SU-DHL-6 (cell line): ENCODE results near the gene WTAP.
"Not testable (repeated sequence)": the region's sequence is repeated elsewhere in the genome, so short reads cannot be mapped to it uniquely, and the experiment has no call there.

Source experiments
- EZH2phosphoT487 ChIP-seq: fragments of 200-600 bp; sonication (generic), shearing (Covaris generic); conservative IDR thresholded peaks from 2 replicates; pipeline ENCODE4 v1.6.1; 2018; ENCODE audit warnings: mild to moderate bottlenecking, antibody characterized with exemption, low read length, moderate library complexity, mixed read lengths
- TF ChIP-seq, protein P1 (sequence below): fragments of 200-600 bp; sonication (generic); IDR thresholded peaks from one replicate; pipeline ENCODE4 v1.5.1; 2017; ENCODE audit warnings: antibody characterized with exemption, mild to moderate bottlenecking, low read length, moderate library complexity; ENCODE audit not compliant: insufficient read depth, poor library complexity, severe bottlenecking

DNA sequence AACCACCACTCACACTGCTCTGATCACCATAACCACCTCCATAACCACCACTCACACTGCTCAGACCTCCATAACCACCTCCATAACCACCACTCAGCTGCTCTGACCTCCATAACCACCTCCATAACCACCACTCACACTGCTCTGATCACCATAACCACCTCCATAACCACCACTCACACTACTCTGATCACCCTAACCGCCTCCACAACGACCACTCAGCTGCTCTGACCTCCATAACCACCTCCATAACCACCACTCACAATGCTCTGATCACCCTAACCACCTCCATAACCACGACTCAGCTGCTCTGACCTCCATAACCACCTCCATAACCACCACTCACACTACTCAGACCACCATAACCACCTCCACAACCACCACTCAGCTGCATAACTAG is 14.9 kb upstream of the WTAP start:
- TF ChIP-seq, protein P1, sequence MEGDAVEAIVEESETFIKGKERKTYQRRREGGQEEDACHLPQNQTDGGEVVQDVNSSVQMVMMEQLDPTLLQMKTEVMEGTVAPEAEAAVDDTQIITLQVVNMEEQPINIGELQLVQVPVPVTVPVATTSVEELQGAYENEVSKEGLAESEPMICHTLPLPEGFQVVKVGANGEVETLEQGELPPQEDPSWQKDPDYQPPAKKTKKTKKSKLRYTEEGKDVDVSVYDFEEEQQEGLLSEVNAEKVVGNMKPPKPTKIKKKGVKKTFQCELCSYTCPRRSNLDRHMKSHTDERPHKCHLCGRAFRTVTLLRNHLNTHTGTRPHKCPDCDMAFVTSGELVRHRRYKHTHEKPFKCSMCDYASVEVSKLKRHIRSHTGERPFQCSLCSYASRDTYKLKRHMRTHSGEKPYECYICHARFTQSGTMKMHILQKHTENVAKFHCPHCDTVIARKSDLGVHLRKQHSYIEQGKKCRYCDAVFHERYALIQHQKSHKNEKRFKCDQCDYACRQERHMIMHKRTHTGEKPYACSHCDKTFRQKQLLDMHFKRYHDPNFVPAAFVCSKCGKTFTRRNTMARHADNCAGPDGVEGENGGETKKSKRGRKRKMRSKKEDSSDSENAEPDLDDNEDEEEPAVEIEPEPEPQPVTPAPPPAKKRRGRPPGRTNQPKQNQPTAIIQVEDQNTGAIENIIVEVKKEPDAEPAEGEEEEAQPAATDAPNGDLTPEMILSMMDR, result not testable (repeated sequence)
- not testable (repeated sequence) for TF ChIP-seq EZH2phosphoT487
